Measurements from ENCODE around the gene TBC1D14. TPM values are rescaled to one million over a fixed set of nuclear protein-coding genes. Genes with fewer than 3 reads are reported as not detected.

The TBC1D14 gene
- total and polyA plus RNA-seq, 2 of the 4 experiments (the other 2 are of a cell fraction), result 31.7 to 40.7 TPM

DNA sequence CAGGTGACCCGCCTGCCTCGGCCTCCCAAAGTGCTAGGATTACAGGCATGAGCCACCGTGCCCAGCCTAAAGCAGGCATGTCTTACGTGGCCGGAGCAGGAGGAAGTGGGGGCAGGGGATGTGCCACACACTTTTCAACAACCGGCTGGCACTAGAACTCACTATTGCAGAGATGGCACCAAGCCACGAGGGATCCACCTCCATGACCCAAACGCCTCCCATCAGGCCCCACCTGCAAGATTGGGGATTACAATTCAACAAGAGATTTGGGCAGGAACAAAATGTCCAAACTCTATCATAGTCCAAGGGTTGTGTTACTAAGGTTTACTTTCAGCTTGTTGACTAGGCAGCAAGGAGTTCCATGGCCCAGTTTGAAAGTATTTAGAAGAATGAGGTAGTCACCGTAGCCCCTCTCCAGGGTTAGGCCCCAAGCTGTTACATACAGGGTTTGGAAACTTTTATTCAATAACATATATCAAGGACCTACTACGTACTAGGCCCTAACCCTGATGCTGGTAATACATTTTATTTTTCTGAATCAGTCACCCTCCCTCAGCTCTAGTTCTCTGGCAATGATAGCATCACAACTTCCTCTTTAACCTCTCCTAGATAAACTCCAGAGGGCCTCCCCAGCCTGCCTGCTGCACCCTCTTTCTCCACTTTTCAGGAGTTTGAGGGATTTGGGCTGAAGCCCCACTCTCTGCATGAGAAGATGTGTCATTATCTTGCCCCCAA, 18.0 kb upstream of the TBC1D14 start:
- Histone ChIP-seq H3K36me3 (ENCODE audit: control insufficient read depth, insufficient read depth, low read length) (no peaks in the 10 kb centered on the region), H3K56ac (ENCODE audit: extremely low read depth, insufficient read depth, low read length) (no peak overlapping the region), H2AFZ (replicated peaks; ENCODE audit: low read length, poor library complexity) (peak overlapping the region; percentile 95), H2AK5ac (ENCODE audit: low read depth, low read length) (0 out of 2 replicates have a peak overlapping the region, but pooled peaks have one; percentile 37), H3K4me3 (ENCODE audit: insufficient read depth, low read depth, low read length) (no peak overlapping the region), H2BK20ac (ENCODE audit: low read depth, low read length) (peak overlapping the region; percentile 23), H3K79me1 (ENCODE audit: low read depth in 1 of 2, low read length in 2 of 2) (0 out of 4 replicates have a peak, but pooled peaks cover 0 to under 1% of the 10 kb centered on the region in 2 experiments), H3K23ac (ENCODE audit: low read depth, low read length) (peak overlapping the region; percentile 63; the same call in 1 of the 2 replicates), H3K27ac (ENCODE audit: insufficient read depth, low read length) (peak overlapping the region; percentile 51; the same call in 1 of the 2 replicates), H2BK5ac (ENCODE audit: low read depth, low read length, poor library complexity, severe bottlenecking) (peak overlapping the region; percentile 69), H3K4me1 (ENCODE audit: control insufficient read depth, insufficient read depth, low read length) (peaks cover 22% of the 10 kb centered on the region), H3K27me3 (ENCODE audit: control insufficient read depth, insufficient read depth, low read length) (no peaks in the 10 kb centered on the region), H2BK15ac (ENCODE audit: low read depth, low read length) (peak overlapping the region; percentile 4; the same call in 1 of the 3 replicates), H3K14ac (replicated peaks; ENCODE audit: low read depth, low read length) (peak overlapping the region; percentile 27; the same call in 1 of the 2 replicates), H4K8ac (ENCODE audit: low read depth in 2 of 2, low read length in 2 of 2) (peak overlapping the region; percentile 14 to 83; a peak in 3 of 4 replicates), H2BK120ac (ENCODE audit: low read depth, low read length) (peak overlapping the region; percentile 83), H3K9me1 (ENCODE audit: insufficient read depth, low read length) (peaks cover 5% of the 10 kb centered on the region; the same call in 1 of the 2 replicates), H4K5ac (ENCODE audit: low read depth, low read length) (peak overlapping the region; percentile 32), H2AK9ac (replicated peaks; ENCODE audit: low read depth, low read length, poor library complexity) (peak overlapping the region; percentile 69), H3K4ac (ENCODE audit: low read depth, low read length) (peak overlapping the region; percentile 63), H3K9me3 (ENCODE audit: control insufficient read depth, insufficient read depth, low read length) (no peaks in the 10 kb centered on the region), H3K4me2 (ENCODE audit: low read depth, low read length) (peak overlapping the region; percentile 2; the same call in 1 of the 2 replicates), H3K18ac (ENCODE audit: low read depth, low read length) (peak overlapping the region; percentile 6), H3K9ac (ENCODE audit: low read depth, low read length) (no peak overlapping the region), H4K91ac (ENCODE audit: insufficient read depth, low read depth, low read length) (peak overlapping the region; percentile 86; the same call in 1 of the 2 replicates), H4K20me1 (ENCODE audit: insufficient read depth, low read length) (no peaks in the 10 kb centered on the region)
- peak; percentile 31 for DNase-seq
- no TSS peak for BruUV-seq (replicated peaks)
- ATAC-seq (ENCODE audit: low read depth), result peak; percentile 23
- intact Hi-C loops (cut with micrococcal nuclease), result loop anchor here (1.0 to 5.0 kb wide), 2 partner anchors 96 to 179 kb away; no protein-coding TSS in a partner anchor
- WGBS, 2 experiments (ENCODE audit: extremely low coverage in 2 of 2, insufficient read length in 1 of 2), result 71% methylated on average over 1 of the region's 10 CpGs; no CpG with 5 or more reads in 1 of the 2 experiments
- dilution Hi-C loops (cut with HindIII; ENCODE audit: low sequenced_read_pairs, unreplicated experiment), result no loop called here
- POLR2A ChIA-PET (ENCODE audit: unreplicated experiment), result no interaction called here
- in situ Hi-C loops (cut with MboI; ENCODE audit: low sequenced_read_pairs), result no loop called here
- CTCF ChIA-PET, result no interaction called here
- TF ChIP-seq, protein P1, sequence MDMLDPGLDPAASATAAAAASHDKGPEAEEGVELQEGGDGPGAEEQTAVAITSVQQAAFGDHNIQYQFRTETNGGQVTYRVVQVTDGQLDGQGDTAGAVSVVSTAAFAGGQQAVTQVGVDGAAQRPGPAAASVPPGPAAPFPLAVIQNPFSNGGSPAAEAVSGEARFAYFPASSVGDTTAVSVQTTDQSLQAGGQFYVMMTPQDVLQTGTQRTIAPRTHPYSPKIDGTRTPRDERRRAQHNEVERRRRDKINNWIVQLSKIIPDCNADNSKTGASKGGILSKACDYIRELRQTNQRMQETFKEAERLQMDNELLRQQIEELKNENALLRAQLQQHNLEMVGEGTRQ (IDR thresholded peaks at IDR 0.05; ENCODE audit: low read depth, low read length), result no peak
- no peak for TF ChIP-seq MXI1 (IDR thresholded peaks at IDR 0.05; ENCODE audit: borderline replicate concordance, low read depth, low read length)
- TF ChIP-seq RFX5 (IDR thresholded peaks at IDR 0.05; ENCODE audit: low read depth, low read length), result no peak
- no peak for TF ChIP-seq BHLHE40 (IDR thresholded peaks at IDR 0.05; ENCODE audit: low read depth, low read length)
- TF ChIP-seq MAZ (IDR thresholded peaks at IDR 0.05; ENCODE audit: borderline replicate concordance, low read depth, low read length), result no peak
- TF ChIP-seq, protein P2, sequence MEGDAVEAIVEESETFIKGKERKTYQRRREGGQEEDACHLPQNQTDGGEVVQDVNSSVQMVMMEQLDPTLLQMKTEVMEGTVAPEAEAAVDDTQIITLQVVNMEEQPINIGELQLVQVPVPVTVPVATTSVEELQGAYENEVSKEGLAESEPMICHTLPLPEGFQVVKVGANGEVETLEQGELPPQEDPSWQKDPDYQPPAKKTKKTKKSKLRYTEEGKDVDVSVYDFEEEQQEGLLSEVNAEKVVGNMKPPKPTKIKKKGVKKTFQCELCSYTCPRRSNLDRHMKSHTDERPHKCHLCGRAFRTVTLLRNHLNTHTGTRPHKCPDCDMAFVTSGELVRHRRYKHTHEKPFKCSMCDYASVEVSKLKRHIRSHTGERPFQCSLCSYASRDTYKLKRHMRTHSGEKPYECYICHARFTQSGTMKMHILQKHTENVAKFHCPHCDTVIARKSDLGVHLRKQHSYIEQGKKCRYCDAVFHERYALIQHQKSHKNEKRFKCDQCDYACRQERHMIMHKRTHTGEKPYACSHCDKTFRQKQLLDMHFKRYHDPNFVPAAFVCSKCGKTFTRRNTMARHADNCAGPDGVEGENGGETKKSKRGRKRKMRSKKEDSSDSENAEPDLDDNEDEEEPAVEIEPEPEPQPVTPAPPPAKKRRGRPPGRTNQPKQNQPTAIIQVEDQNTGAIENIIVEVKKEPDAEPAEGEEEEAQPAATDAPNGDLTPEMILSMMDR (conservative IDR thresholded peaks at IDR 0.05; ENCODE audit: low read depth, low read length), result no peak
- TF ChIP-seq SMC3 (IDR thresholded peaks at IDR 0.05; ENCODE audit: low read depth, low read length), result no peak
- TF ChIP-seq RAD21 (IDR thresholded peaks at IDR 0.05; ENCODE audit: low read length), result no peak
- no peak for TF ChIP-seq RCOR1 (IDR thresholded peaks at IDR 0.05; ENCODE audit: insufficient replicate concordance, low read length)
- TF ChIP-seq FOS (IDR thresholded peaks at IDR 0.05; ENCODE audit: low read depth, low read length), result no peak
- TF ChIP-seq, protein P3, sequence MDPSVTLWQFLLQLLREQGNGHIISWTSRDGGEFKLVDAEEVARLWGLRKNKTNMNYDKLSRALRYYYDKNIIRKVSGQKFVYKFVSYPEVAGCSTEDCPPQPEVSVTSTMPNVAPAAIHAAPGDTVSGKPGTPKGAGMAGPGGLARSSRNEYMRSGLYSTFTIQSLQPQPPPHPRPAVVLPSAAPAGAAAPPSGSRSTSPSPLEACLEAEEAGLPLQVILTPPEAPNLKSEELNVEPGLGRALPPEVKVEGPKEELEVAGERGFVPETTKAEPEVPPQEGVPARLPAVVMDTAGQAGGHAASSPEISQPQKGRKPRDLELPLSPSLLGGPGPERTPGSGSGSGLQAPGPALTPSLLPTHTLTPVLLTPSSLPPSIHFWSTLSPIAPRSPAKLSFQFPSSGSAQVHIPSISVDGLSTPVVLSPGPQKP (IDR thresholded peaks at IDR 0.05; ENCODE audit: borderline replicate concordance, low read depth, low read length), result no peak
- no peak for TF ChIP-seq MAFK (IDR thresholded peaks at IDR 0.05; ENCODE audit: low read depth, low read length)
- TF ChIP-seq NFE2L2 (IDR thresholded peaks at IDR 0.05; ENCODE audit: low read depth, low read length), result no peak
